Endothelial cell of umbilical vein (primary cell): ENCODE results near the gene MRPL54. TPM values are rescaled to one million over a fixed set of nuclear protein-coding genes. Genes with fewer than 3 reads are reported as not detected.

ENCODE experiments used
- BruUV-seq: library from RNA; stranded (reverse); fragments of 400-500 nt; replicated peaks from 2 replicates; lab custom pipeline; 2021; lab: Mats Ljungman, UMichigan
- CTCF ChIA-PET: fragments of 300-600, 350-600 bp; sonication (Branson Sonifier 250); formaldehyde crosslinking; loops from one replicate; lab custom pipeline; 2021; ENCODE audit warnings: antibody characterized with exemption, inconsistent platforms; lab: Charles Lee
- POLR2A ChIA-PET: fragments of 300-600, 350-600 bp; sonication (Branson Sonifier 250); formaldehyde crosslinking; loops from one replicate; lab custom pipeline; 2021; ENCODE audit warnings: antibody characterized with exemption, inconsistent platforms; lab: Charles Lee
- DNase-seq: peaks from one replicate; pipeline ENCODE4 v3.0.0-alpha.2; 2011; ENCODE audit warnings: low read depth, low spot score
- FAIRE-seq: peaks from 2 replicates; lab custom pipeline; 2011; peaks lifted over from hg19 to GRCh38; lab: Jason Lieb, UNC
- H2AFZ ChIP-seq: 2 replicates; pipeline ENCODE4 v1.6.0; 2012; ENCODE audit warnings: low read depth, low read length, control low read depth, inconsistent platforms
- H3K27ac ChIP-seq: 2 replicates; pipeline ENCODE4 v1.5.1; 2011; ENCODE audit warnings: low read depth, mild to moderate bottlenecking, control low read depth, low read length, moderate library complexity; ENCODE audit not compliant: insufficient read depth
- H3K27me3 ChIP-seq, 2 experiments: 2 replicates each; pipeline versions ENCODE4 v1.6.0 to v1.6.1; 2011; ENCODE audit warnings: low read length in 2 of 2, mixed read lengths in 1 of 2; ENCODE audit not compliant: control insufficient read depth in 2 of 2, insufficient read depth in 2 of 2
- H3K36me3 ChIP-seq, 2 experiments: 2 replicates in 1 of 2; 3 replicates in 1 of 2; pipeline ENCODE4 v1.5.1; 2011; ENCODE audit warnings: low read length in 2 of 2, mild to moderate bottlenecking in 1 of 2, moderate library complexity in 1 of 2; ENCODE audit not compliant: control insufficient read depth in 2 of 2, insufficient read depth in 2 of 2; ENCODE audit errors: extremely low read depth in 1 of 2
- H3K4me1 ChIP-seq: 3 replicates; pipeline ENCODE4 v1.5.1; 2011; ENCODE audit warnings: mild to moderate bottlenecking, low read length; ENCODE audit not compliant: control insufficient read depth, insufficient read depth; ENCODE audit errors: extremely low read depth
- H3K4me2 ChIP-seq: 2 replicates; pipeline ENCODE4 v1.6.1; 2011; ENCODE audit warnings: low read length, control low read depth, mixed read lengths; ENCODE audit not compliant: insufficient read depth
- H3K4me3 ChIP-seq, 3 experiments: fragments of 200-600 bp in 1 of 3; sonication (generic), shearing (Covaris generic) in 1 of 3; replicated peaks in 1 of 3; 2 replicates each; pipeline ENCODE4 v1.5.1; 2011 to 2016; ENCODE audit warnings: control low read depth in 3 of 3, low read length in 3 of 3, mild to moderate bottlenecking in 2 of 3, inconsistent platforms in 1 of 3, low read depth in 1 of 3, moderate library complexity in 1 of 3; ENCODE audit not compliant: insufficient read depth in 1 of 3
- H3K79me2 ChIP-seq: 2 replicates; pipeline ENCODE4 v1.6.0; 2012; ENCODE audit warnings: low read length, inconsistent platforms; ENCODE audit not compliant: control insufficient read depth, insufficient read depth
- H3K9ac ChIP-seq: replicated peaks from 2 replicates; pipeline ENCODE3; 2011; ENCODE audit warnings: low read length, control low read depth; ENCODE audit not compliant: insufficient read depth; ENCODE audit errors: extremely low read depth
- H3K9me1 ChIP-seq: replicated peaks from 3 replicates; pipeline ENCODE4 v1.6.0; 2011; ENCODE audit warnings: mild to moderate bottlenecking, low read length; ENCODE audit not compliant: control insufficient read depth, insufficient read depth; ENCODE audit errors: extremely low read depth
- H3K9me3 ChIP-seq: replicated peaks from 2 replicates; pipeline ENCODE4 v1.5.1; 2012; ENCODE audit warnings: low read length, inconsistent platforms; ENCODE audit not compliant: control insufficient read depth, insufficient read depth
- H4K20me1 ChIP-seq: replicated peaks from 2 replicates; pipeline ENCODE3; 2011; ENCODE audit warnings: mild to moderate bottlenecking, low read length; ENCODE audit not compliant: control insufficient read depth, insufficient read depth; ENCODE audit errors: extremely low read depth
- CTCF ChIP-seq, 2 donors: IDR thresholded peaks; 1 replicate in 1 of 2; 2 replicates in 1 of 2; pipeline ENCODE4 v1.5.1; 2011; ENCODE audit warnings: low read length in 2 of 2, mild to moderate bottlenecking in 2 of 2, moderate library complexity in 2 of 2, control low read depth in 1 of 2, inconsistent platforms in 1 of 2, low read depth in 1 of 2; ENCODE audit not compliant: insufficient read depth in 1 of 2; ENCODE audit errors: extremely low read depth in 1 of 2
- EZH2 ChIP-seq: IDR thresholded peaks from 2 replicates; pipeline ENCODE4 v1.6.1; 2012; ENCODE audit warnings: borderline replicate concordance, low read depth, mild to moderate bottlenecking, moderate library complexity, low read length, inconsistent platforms; ENCODE audit not compliant: severe bottlenecking
- FOS ChIP-seq: IDR thresholded peaks from 2 replicates; pipeline ENCODE4 v1.6.1; 2011; ENCODE audit warnings: mild to moderate bottlenecking, low read length, moderate library complexity, borderline replicate concordance; ENCODE audit not compliant: insufficient read depth
- GATA2 ChIP-seq: IDR thresholded peaks from 2 replicates; pipeline ENCODE4 v1.7.0; 2011; ENCODE audit warnings: low read depth, mild to moderate bottlenecking, moderate library complexity, mixed read lengths, low read length; ENCODE audit not compliant: insufficient read length, insufficient read depth
- JUN ChIP-seq: IDR thresholded peaks from 2 replicates; pipeline ENCODE4 v1.6.1; 2011; ENCODE audit warnings: borderline replicate concordance, low read depth; ENCODE audit not compliant: insufficient read length, insufficient read depth
- MAX ChIP-seq: IDR thresholded peaks from 2 replicates; pipeline ENCODE4 v1.6.1; 2011; ENCODE audit not compliant: insufficient read depth, insufficient read length
- MYC ChIP-seq: IDR thresholded peaks from one replicate; pipeline ENCODE4 v1.6.1; 2011; ENCODE audit warnings: mild to moderate bottlenecking, low read depth, low read length
- POLR2A ChIP-seq: IDR thresholded peaks from 2 replicates; pipeline ENCODE4 v1.6.1; 2012; ENCODE audit warnings: low read depth, mild to moderate bottlenecking, control low read depth, low read length
- POLR2AphosphoS5 ChIP-seq: IDR thresholded peaks from 2 replicates; pipeline ENCODE4 v1.6.1; 2012; ENCODE audit warnings: low read depth, mild to moderate bottlenecking, control low read depth, low read length, moderate library complexity; ENCODE audit not compliant: insufficient read depth
- dilution Hi-C: fragments of 300-500 bp; cut with MboI; formaldehyde crosslinking; loops from one replicate; pipeline ENCODE4 v1.15.0; 2019; ENCODE audit warnings: low sequenced_read_pairs; ENCODE audit not compliant: extremely low pct_ligation_motif_present
- intact Hi-C: fragments of 100-400 bp; cut with micrococcal nuclease; formaldehyde crosslinking; loops from one replicate; pipeline ENCODE4 v1.10.0; 2022
- polyA plus RNA-seq, 4 experiments: library from polyadenylated mRNA; depleted of rRNA in 3 of 4; stranded (reverse) in 3 of 4; unstranded in 1 of 4; fragments of >200 nt; gene quantifications; 2 replicates each; pipeline versions ENCODE4 v1.2.1 to v1.2.3, GENCODE V29; 2011 to 2012; ENCODE audit warnings: missing spikeins in 1 of 4
- total RNA-seq: library from RNA; stranded (reverse); gene quantifications from 2 replicates; pipeline ENCODE4 v1.2.3, GENCODE V29; 2021

Gene MRPL54
- total and polyA plus RNA-seq, 2 donors (not counting 3 experiments of a cell fraction or from before 2014, with no cell fraction given): 76.3 to 93.1 TPM

- ChIA-PET CTCF (no interaction called here), POLR2A (no interaction called here)
- no peak overlapping the region for H3K9ac ChIP-seq
- H3K79me2 ChIP-seq: no peaks in the 10 kb centered on the region
- H3K4me3 ChIP-seq: no peak overlapping the region
- peaks cover 19 to 20% of the 10 kb centered on the region in 2 experiments for H3K27me3 ChIP-seq
- TF ChIP-seq POLR2AphosphoS5: no peak
- TF ChIP-seq FOS: no peak
- TF ChIP-seq MYC: no peak
- no peak for TF ChIP-seq POLR2A
- TF ChIP-seq CTCF (IDR thresholded peaks at IDR 0.05; ENCODE audit: extremely low read depth in 1 of 2, insufficient read depth in 1 of 2, low read depth in 1 of 2, low read length in 2 of 2): no peak
- no peak for TF ChIP-seq GATA2
- TF ChIP-seq EZH2: no peak
- TF ChIP-seq JUN: no peak
- TF ChIP-seq MAX: no peak
- no peaks in the 10 kb centered on the region for H3K36me3 ChIP-seq
- H3K4me2 ChIP-seq: no peak overlapping the region
- H3K9me3 ChIP-seq: no peaks in the 10 kb centered on the region
- no peaks in the 10 kb centered on the region for H3K9me1 ChIP-seq
- dilution Hi-C loops (no loop called here), intact Hi-C loops (no loop called here)
- DNase-seq (no peak), FAIRE-seq (no peak)
- no peak overlapping the region for H2AFZ ChIP-seq
- no TSS peak for BruUV-seq
- H3K27ac ChIP-seq: no peak overlapping the region
- no peaks in the 10 kb centered on the region for H4K20me1 ChIP-seq
- H3K4me1 ChIP-seq: no peaks in the 10 kb centered on the region
Measured at GRCh38 chr19:3803986-3804385, 41.5 kb downstream of the MRPL54 start.
